ENCODE measurements around the gene LMX1B. TPM values are rescaled to one million over a fixed set of nuclear protein-coding genes. Genes with fewer than 3 reads are reported as not detected.

LMX1B gene
- total RNA-seq, 1 donor from 2014 or later: 0.27 TPM

DNA sequence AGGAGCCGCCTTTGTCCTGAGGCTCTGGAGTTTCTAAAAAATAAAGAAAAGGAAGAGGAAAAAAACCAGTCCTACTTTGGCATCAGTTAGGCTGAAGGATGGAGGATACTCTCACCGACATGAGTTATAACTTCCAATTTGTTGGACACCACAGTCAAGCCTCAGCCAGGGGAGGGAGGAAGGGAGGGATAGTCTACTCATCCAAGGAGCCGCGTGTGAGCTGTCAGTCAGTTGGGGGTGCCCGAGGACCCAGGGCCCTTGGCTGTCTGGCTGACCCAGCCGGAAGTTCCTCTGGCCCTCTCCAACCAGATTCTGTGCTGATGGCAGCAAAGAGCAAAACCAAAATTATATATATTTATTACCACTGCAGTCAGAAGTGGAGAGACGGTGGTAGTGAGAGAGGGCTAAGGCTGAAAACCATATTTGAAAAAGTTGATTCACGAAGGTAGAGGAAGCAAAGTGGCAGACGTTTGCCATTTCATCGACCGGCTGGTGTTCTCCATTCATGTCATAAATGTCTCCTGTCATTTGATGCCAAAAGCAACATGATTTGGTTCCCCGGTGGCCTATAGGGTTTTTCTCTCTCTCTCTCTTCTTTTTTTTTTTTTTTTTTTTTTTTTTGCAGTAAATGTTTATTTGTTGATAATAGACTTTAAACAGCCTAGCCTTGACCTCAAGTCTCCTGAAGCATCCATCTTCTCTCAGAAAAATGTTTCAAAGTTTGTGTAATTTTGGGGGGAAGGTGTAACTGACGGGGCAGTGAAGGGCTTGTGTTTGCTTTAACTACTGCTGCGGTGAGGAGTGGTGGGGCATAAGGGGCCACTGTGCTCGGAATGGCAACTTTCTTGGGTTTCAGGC is 7.6 kb downstream of the LMX1B start:
- H3K36me3 Mint-ChIP-seq (ENCODE audit: unreplicated experiment): no peaks in the 10 kb centered on the region
- no peaks in the 10 kb centered on the region for H3K9me3 Mint-ChIP-seq (ENCODE audit: unreplicated experiment)
- H3K27me3 Mint-ChIP-seq (ENCODE audit: unreplicated experiment): peaks cover 85% of the 10 kb centered on the region
- no peak overlapping the region for H3K4me3 Mint-ChIP-seq (ENCODE audit: unreplicated experiment)
- no peak for TF ChIP-seq CTCF (IDR thresholded peaks at IDR 0.05)
- H3K4me1 Mint-ChIP-seq (ENCODE audit: unreplicated experiment): peaks cover 9% of the 10 kb centered on the region
- H3K27ac Mint-ChIP-seq (ENCODE audit: unreplicated experiment): no peak overlapping the region
- no peak for DNase-seq (ENCODE audit: extremely low spot score, unreplicated experiment)

GRCh38 chr9:126621919-126622735 is 8.4 kb downstream of the LMX1B start:
- H3K4me3 Mint-ChIP-seq (ENCODE audit: unreplicated experiment): no peak overlapping the region
- no peaks in the 10 kb centered on the region for H3K9me3 Mint-ChIP-seq (ENCODE audit: unreplicated experiment)

DNA sequence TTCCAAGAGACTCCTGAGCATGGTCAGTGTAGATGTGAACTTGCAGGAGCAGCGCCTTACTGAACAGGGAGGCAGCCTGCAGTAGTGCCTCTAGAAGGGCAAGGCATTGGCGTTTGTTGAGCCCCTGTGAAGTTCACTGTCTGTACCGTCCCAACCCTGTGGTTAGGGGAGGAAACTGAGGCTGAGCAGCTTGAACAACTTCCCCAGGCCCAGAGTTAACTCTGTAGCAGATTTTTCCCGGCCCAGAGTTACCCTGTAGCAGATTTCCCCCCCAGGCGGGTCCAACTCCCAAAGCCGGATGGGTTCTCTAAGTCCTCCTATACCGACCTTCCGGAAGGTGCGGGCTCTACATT is 9.6 kb downstream of the LMX1B start:
- H3K27me3 Mint-ChIP-seq (ENCODE audit: unreplicated experiment): peaks cover 85% of the 10 kb centered on the region

More at GRCh38 chr9:126621919-126622735, 8.4 kb downstream of the LMX1B start:
- DNase-seq (ENCODE audit: extremely low spot score, unreplicated experiment): no peak
- Mint-ChIP-seq H3K36me3 (ENCODE audit: unreplicated experiment) (no peaks in the 10 kb centered on the region), H3K27me3 (ENCODE audit: unreplicated experiment) (peaks cover 83% of the 10 kb centered on the region), H3K27ac (ENCODE audit: unreplicated experiment) (no peak overlapping the region), H3K4me1 (ENCODE audit: unreplicated experiment) (peaks cover 12% of the 10 kb centered on the region)
- no peak for TF ChIP-seq CTCF (IDR thresholded peaks at IDR 0.05)

DNA sequence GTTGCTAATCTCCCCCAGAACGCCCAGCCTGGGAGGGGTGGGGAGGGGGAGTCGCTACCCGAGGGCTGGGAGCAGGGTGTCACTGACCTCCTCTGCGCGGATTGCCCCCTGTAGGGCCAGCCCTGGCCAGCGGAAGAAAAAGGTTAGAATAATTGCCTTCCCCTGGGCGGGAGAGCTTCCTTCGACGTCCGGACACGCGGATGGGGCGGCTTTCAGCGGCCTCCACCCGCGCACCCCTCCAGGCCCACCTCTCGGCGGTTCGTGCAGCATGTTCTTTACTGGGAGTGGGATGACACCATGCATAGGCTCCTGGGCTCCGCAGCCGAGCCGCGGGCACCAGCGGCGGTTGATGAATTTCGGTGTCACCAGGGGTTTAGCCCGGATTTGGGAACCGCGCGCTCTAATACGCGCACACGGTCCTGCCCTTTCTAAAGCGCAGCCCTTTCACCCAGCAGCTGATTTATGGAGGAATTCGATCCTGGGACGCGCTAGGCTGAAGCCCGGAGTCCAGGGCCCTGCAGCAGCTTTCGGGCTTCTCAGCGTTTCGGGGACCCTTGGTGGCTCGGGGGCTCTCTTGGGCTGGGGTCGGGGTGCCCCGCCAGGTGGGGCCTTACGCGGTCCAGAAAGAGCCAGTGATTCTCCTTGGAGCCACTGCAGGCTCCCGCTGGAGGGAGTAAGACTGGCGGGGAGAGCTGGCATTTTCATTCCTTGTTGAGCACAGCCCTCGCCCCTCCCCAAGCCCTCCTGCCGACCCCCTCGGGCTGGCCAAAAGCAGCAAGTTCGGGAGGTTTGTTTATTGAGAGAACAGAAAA is 10.1 kb downstream of the LMX1B start:
- Mint-ChIP-seq H3K27ac (ENCODE audit: unreplicated experiment) (no peak overlapping the region), H3K9me3 (ENCODE audit: unreplicated experiment) (no peaks in the 10 kb centered on the region), H3K4me3 (ENCODE audit: unreplicated experiment) (no peak overlapping the region), H3K36me3 (ENCODE audit: unreplicated experiment) (no peaks in the 10 kb centered on the region), H3K27me3 (ENCODE audit: unreplicated experiment) (peaks cover 87% of the 10 kb centered on the region), H3K4me1 (ENCODE audit: unreplicated experiment) (peaks cover 9% of the 10 kb centered on the region)
- TF ChIP-seq CTCF (IDR thresholded peaks at IDR 0.05): no peak
- no peak for DNase-seq (ENCODE audit: extremely low spot score, unreplicated experiment)

More for the DNA sequence above, 9.6 kb downstream of the LMX1B start:
- H3K36me3 Mint-ChIP-seq (ENCODE audit: unreplicated experiment): no peaks in the 10 kb centered on the region
- H3K4me1 Mint-ChIP-seq (ENCODE audit: unreplicated experiment): peaks cover 12% of the 10 kb centered on the region
- no peak overlapping the region for H3K27ac Mint-ChIP-seq (ENCODE audit: unreplicated experiment)
- no peaks in the 10 kb centered on the region for H3K9me3 Mint-ChIP-seq (ENCODE audit: unreplicated experiment)
- TF ChIP-seq CTCF (IDR thresholded peaks at IDR 0.05): no peak
- no peak for DNase-seq (ENCODE audit: extremely low spot score, unreplicated experiment)
- H3K4me3 Mint-ChIP-seq (ENCODE audit: unreplicated experiment): no peak overlapping the region

All from osteocyte (in vitro differentiated cells).